GM19438 (cell line): ENCODE data around the gene ALAD.
A peak's percentile ranks its signal among the peaks of the same experiment; 100 is the strongest.
"Not testable (repeated sequence)": the region's sequence is repeated elsewhere in the genome, so short reads cannot be mapped to it uniquely, and the experiment has no call there.

ENCODE experiments used
- ATAC-seq: cut with Tn5 transposase; IDR thresholded peaks from one replicate; pipeline ENCODE4 v1.9.1; 2021; ENCODE audit warnings: low read depth; ENCODE audit not compliant: unreplicated experiment

Gene ALAD

GRCh38 chr9:113401027-113401792, at the start of gene ALAD:
ALAD (minus strand) TSS chr9:113401284; CDS start chr9:113393559, 7,725 bp downstream.
- ATAC-seq: peak; percentile 98

- no peak for ATAC-seq
These were observed 48.3 kb upstream of the ALAD start for GRCh38 chr9:113449376-113449775.

- no peak for ATAC-seq
These were observed 45.2 kb upstream of the ALAD start for GRCh38 chr9:113446323-113446740.

GRCh38 chr9:113444736-113445135, 43.7 kb upstream of the ALAD start:
- ATAC-seq: no peak

GRCh38 chr9:113437716-113438115, 36.6 kb upstream of the ALAD start:
- ATAC-seq: not testable (repeated sequence)

GRCh38 chr9:113436728-113437515, 35.8 kb upstream of the ALAD start:
- ATAC-seq: no peak

GRCh38 chr9:113431191-113431590, 30.1 kb upstream of the ALAD start:
- ATAC-seq: no peak

- ATAC-seq: no peak
These were observed 27.1 kb upstream of the ALAD start for GRCh38 chr9:113428062-113428615.

GRCh38 chr9:113427629-113428028, 26.5 kb upstream of the ALAD start:
- ATAC-seq: no peak

- ATAC-seq: no peak
These were observed 25.6 kb upstream of the ALAD start for GRCh38 chr9:113426701-113427100.

- no peak for ATAC-seq
These were observed 24.0 kb upstream of the ALAD start for GRCh38 chr9:113425072-113425471.

- no peak for ATAC-seq
These were observed 20.6 kb upstream of the ALAD start for GRCh38 chr9:113421726-113422125.

GRCh38 chr9:113417370-113417769, 16.3 kb upstream of the ALAD start:
- no peak for ATAC-seq

GRCh38 chr9:113416149-113416721, 15.2 kb upstream of the ALAD start:
- peak; percentile 96 for ATAC-seq

- peak; percentile 88 for ATAC-seq
These were observed 9.3 kb upstream of the ALAD start, which contains the start of the genes C9orf43 and POLE3 for GRCh38 chr9:113410207-113410864. C9orf43 (plus strand) TSS chr9:113410747; CDS start chr9:113413494, 2,747 bp downstream. POLE3 (minus strand) TSS chr9:113410675; CDS start chr9:113410293, 382 bp downstream.

GRCh38 chr9:113409883-113410206, 8.8 kb upstream of the ALAD start:
- peak; percentile 14 for ATAC-seq

GRCh38 chr9:113409481-113409880, 8.4 kb upstream of the ALAD start:
- ATAC-seq: no peak

GRCh38 chr9:113406873-113407511, 5.9 kb upstream of the ALAD start:
- ATAC-seq: peak; percentile 31

GRCh38 chr9:113406353-113406752, 5.3 kb upstream of the ALAD start:
- ATAC-seq: not testable (repeated sequence)

GRCh38 chr9:113403646-113404045, 2.6 kb upstream of the ALAD start:
- ATAC-seq: no peak
